ENCODE results near the gene PPP2R5E.

DNA sequence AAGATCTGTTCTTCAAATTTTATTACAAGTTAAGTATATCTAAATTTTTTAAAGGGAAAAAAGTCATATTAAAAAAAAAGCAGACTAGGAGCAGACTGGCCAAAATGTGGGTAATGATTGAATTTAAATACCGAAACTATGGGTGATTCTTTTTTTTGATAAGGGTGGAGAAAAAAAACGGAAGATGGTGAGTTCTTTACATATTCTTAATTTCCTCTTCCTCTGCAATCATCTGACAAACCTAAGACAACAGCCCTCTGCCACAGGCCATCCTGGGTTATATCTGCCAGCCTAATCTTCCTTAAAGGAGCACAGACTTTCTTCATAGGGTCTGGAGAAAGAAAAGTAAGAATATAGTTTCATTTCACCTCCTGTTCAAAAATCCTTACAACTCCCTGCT lies 108.0 kb downstream of the PPP2R5E start:
- TF ChIP-seq, protein P1, sequence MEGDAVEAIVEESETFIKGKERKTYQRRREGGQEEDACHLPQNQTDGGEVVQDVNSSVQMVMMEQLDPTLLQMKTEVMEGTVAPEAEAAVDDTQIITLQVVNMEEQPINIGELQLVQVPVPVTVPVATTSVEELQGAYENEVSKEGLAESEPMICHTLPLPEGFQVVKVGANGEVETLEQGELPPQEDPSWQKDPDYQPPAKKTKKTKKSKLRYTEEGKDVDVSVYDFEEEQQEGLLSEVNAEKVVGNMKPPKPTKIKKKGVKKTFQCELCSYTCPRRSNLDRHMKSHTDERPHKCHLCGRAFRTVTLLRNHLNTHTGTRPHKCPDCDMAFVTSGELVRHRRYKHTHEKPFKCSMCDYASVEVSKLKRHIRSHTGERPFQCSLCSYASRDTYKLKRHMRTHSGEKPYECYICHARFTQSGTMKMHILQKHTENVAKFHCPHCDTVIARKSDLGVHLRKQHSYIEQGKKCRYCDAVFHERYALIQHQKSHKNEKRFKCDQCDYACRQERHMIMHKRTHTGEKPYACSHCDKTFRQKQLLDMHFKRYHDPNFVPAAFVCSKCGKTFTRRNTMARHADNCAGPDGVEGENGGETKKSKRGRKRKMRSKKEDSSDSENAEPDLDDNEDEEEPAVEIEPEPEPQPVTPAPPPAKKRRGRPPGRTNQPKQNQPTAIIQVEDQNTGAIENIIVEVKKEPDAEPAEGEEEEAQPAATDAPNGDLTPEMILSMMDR (IDR thresholded peaks at IDR 0.05): no peak
- TF ChIP-seq POLR2A (IDR thresholded peaks at IDR 0.05): no peak
